ENCODE measurements around the gene PAM. TPM values are rescaled to one million over a fixed set of nuclear protein-coding genes. Genes with fewer than 3 reads are reported as not detected.
"Not testable (repeated sequence)": the region's sequence is repeated elsewhere in the genome, so short reads cannot be mapped to it uniquely, and the experiment has no call there.

PAM gene
- total and polyA plus RNA-seq, 3 experiments from 2014 or later, result 58.7 to 65.0 (median 59.8) TPM

DNA sequence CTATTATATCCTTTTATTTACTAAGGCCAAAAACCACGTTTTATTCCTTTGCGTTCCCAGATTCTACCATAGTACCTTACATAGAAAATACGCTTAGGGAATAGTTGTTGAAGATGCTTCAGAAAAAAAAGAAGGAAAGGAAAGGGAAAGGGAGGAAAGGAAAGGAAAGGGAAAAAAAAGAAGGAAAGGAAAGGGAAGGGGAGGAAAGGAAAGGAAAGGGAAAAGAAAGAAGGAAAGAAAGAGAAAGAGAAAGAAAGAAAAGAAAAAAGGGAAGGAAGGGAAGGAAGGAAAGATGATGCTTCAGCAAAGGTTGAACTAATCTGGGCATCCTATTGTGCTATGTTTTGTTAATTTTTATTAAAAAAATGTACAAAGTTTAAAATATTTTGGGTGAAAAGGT is 233.4 kb downstream of the PAM start:
- no peak overlapping the region for H3K4me3 Mint-ChIP-seq
- peaks cover 1 to 9% (median 2%) of the 10 kb centered on the region in 5 donors for H3K9me3 Mint-ChIP-seq
- Histone ChIP-seq H3K36me3 (ENCODE audit: insufficient read depth, low read length) (no peaks in the 10 kb centered on the region), H3K27me3 (ENCODE audit: insufficient read depth, low read length, poor library complexity, severe bottlenecking) (no peaks in the 10 kb centered on the region), H3K9me3 (ENCODE audit: low read length) (no peaks in the 10 kb centered on the region), H3K4me3 (ENCODE audit: low read length) (no peak overlapping the region), H3K4me1 (ENCODE audit: insufficient read depth, low read length) (no peaks in the 10 kb centered on the region), H3K27ac (ENCODE audit: low read depth, low read length) (no peak overlapping the region)
- peaks cover 4 to 9% (median 6%) of the 10 kb centered on the region in 3 donors for H3K36me3 Mint-ChIP-seq
- H3K27me3 Mint-ChIP-seq, result no peaks in the 10 kb centered on the region
- POLR2A ChIA-PET, result no interaction called here
- CTCF ChIA-PET, result no interaction called here
- H3K4me1 Mint-ChIP-seq, result no peaks in the 10 kb centered on the region
- H3K27ac Mint-ChIP-seq, result no peak overlapping the region
- DNase-seq, result no peak

DNA sequence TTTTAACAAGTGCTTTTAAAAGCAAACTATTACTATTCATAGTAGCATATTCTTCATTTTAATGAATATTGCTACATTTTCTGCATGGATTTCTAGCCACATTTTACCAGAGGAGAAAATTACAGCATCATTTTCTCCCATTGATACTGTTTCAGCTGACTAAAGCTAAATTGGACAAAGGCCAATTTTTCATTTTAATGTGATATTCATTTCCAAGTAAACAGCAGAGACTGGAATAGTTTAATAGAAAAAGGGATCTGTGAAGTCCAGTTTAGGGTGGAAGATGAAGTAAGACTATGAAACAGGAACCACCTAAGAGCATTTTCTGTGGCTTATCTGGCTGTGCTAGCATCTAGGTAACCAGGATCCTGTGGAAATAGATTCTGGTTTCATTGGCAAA is 236.7 kb downstream of the PAM start:
- ChIA-PET POLR2A (no interaction called here), CTCF (no interaction called here)
- no peaks in the 10 kb centered on the region for H3K4me1 Mint-ChIP-seq
- H3K27me3 Mint-ChIP-seq, result no peaks in the 10 kb centered on the region
- H3K9me3 Mint-ChIP-seq, result no peaks in the 10 kb centered on the region
- Histone ChIP-seq H3K36me3 (ENCODE audit: insufficient read depth, low read length) (no peaks in the 10 kb centered on the region), H3K27me3 (ENCODE audit: insufficient read depth, low read length, poor library complexity, severe bottlenecking) (no peaks in the 10 kb centered on the region), H3K9me3 (ENCODE audit: low read length) (no peaks in the 10 kb centered on the region), H3K4me1 (ENCODE audit: insufficient read depth, low read length) (no peaks in the 10 kb centered on the region), H3K4me3 (ENCODE audit: low read length) (no peak overlapping the region), H3K27ac (ENCODE audit: low read depth, low read length) (no peak overlapping the region)
- DNase-seq, result no peak
- H3K36me3 Mint-ChIP-seq, result peaks cover 8 to 14% (median 9%) of the 10 kb centered on the region in 3 donors
- no peak overlapping the region for H3K27ac Mint-ChIP-seq
- H3K4me3 Mint-ChIP-seq, result no peak overlapping the region

DNA sequence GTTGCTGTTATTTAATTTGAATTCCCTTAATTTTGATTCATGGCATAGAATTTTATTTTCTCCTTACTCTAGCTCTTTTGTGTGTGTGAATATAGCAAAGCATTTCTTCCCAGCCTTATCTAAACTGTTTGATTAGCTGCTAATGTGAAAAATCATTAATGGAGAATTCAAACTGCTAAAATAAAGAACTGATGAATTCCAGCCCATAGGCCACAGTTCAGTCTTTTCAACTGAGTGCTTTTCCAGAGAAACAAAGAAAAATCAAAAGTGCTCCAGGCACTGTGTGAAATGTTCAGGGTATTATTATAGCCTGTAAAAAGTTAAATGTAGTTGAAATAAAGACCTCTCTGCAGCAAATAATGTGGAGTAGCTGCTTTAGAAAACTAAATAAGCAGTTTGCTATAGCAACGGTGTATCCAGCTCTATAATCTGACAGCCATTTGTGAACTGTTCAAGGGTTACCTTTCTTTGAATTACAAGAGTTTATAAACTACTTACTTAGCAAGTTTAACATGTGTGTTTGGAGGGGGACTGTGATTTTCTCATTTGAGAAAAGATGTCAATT is 241.0 kb downstream of the PAM start:
- no peak overlapping the region for H3K27ac Mint-ChIP-seq
- Histone ChIP-seq H3K9me3 (ENCODE audit: low read length) (no peaks in the 10 kb centered on the region), H3K4me1 (ENCODE audit: insufficient read depth, low read length) (no peaks in the 10 kb centered on the region), H3K27me3 (ENCODE audit: insufficient read depth, low read length, poor library complexity, severe bottlenecking) (no peaks in the 10 kb centered on the region), H3K36me3 (ENCODE audit: insufficient read depth, low read length) (no peaks in the 10 kb centered on the region), H3K4me3 (ENCODE audit: low read length) (no peak overlapping the region), H3K27ac (ENCODE audit: low read depth, low read length) (no peak overlapping the region)
- H3K27me3 Mint-ChIP-seq, result peaks cover 0 to 1% of the 10 kb centered on the region in 2 donors
- CTCF ChIA-PET, result interaction anchor here (1.3 kb wide), 1 partner anchor 13 kb away, joined by 4 read pairs; no protein-coding TSS in a partner anchor
- peaks cover 18 to 25% (median 24%) of the 10 kb centered on the region in 3 donors for H3K36me3 Mint-ChIP-seq
- no peak overlapping the region for H3K4me3 Mint-ChIP-seq
- POLR2A ChIA-PET, result no interaction called here
- DNase-seq, result no peak
- H3K4me1 Mint-ChIP-seq, result no peaks in the 10 kb centered on the region
- H3K9me3 Mint-ChIP-seq, result peaks cover 0 to 2% (median 0%) of the 10 kb centered on the region in 5 donors

DNA sequence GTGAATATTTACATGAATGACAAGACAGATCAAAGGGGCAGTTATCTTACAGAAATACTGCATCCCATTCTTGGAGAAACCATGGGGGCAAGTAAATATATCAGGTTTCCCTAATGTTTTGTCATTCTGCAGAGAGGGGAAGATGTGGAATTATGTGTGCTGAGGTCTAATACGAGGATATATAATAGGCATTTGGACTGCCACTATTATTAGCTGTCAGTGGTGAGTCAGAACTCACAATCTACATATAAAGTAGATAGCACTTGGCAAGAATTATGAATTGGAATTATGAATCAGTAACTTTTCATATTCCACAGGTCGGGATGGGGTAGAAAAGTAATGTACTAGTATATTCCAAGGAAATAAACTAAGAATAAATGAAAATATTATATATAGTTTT is 243.1 kb downstream of the PAM start:
- peaks cover 17 to 24% (median 21%) of the 10 kb centered on the region in 3 donors for H3K36me3 Mint-ChIP-seq
- H3K4me1 Mint-ChIP-seq, result no peaks in the 10 kb centered on the region
- no peaks in the 10 kb centered on the region for H3K4me1 ChIP-seq (ENCODE audit: insufficient read depth, low read length)
- H3K4me3 ChIP-seq (ENCODE audit: low read length), result no peak overlapping the region
- DNase-seq, result no peak
- peaks cover 0 to 1% of the 10 kb centered on the region in 2 donors for H3K27me3 Mint-ChIP-seq
- peaks cover 0 to 2% (median 0%) of the 10 kb centered on the region in 5 donors for H3K9me3 Mint-ChIP-seq
- no peaks in the 10 kb centered on the region for H3K9me3 ChIP-seq (ENCODE audit: low read length)
- no peaks in the 10 kb centered on the region for H3K27me3 ChIP-seq (ENCODE audit: insufficient read depth, low read length, poor library complexity, severe bottlenecking)
- ChIA-PET POLR2A (no interaction called here), CTCF (no interaction called here)
- H3K4me3 Mint-ChIP-seq, result no peak overlapping the region
- no peaks in the 10 kb centered on the region for H3K36me3 ChIP-seq (ENCODE audit: insufficient read depth, low read length)
- no peak overlapping the region for H3K27ac Mint-ChIP-seq
- H3K27ac ChIP-seq (ENCODE audit: low read depth, low read length), result no peak overlapping the region

DNA sequence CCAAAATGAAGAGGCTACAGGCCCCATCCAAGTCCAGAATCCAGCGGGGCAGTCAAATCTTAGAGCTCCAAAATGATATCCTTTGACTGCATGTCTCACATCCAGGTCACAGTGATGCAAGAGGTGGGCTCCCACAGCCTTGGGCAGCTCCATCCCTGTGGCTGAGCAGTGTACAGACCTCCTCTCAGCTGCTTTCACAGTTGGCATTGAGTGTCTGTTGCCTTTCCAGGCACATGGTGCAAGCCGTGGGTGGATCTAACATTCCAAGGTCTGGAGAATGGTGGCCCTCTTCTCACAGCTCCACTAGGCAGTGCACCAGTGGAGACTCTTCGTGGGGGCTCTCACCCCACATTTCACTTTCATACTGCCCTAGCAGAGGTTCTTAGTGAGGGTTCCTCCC is 244.1 kb downstream of the PAM start:
- ChIA-PET CTCF (no interaction called here), POLR2A (no interaction called here)
- Histone ChIP-seq H3K4me1 (ENCODE audit: insufficient read depth, low read length) (no peaks in the 10 kb centered on the region), H3K27me3 (ENCODE audit: insufficient read depth, low read length, poor library complexity, severe bottlenecking) (no peaks in the 10 kb centered on the region), H3K36me3 (ENCODE audit: insufficient read depth, low read length) (no peaks in the 10 kb centered on the region), H3K9me3 (ENCODE audit: low read length) (no peaks in the 10 kb centered on the region), H3K27ac (ENCODE audit: low read depth, low read length) (no peak overlapping the region), H3K4me3 (ENCODE audit: low read length) (no peak overlapping the region)
- no peak for DNase-seq
- Mint-ChIP-seq H3K36me3 (peaks cover 16 to 25% (median 19%) of the 10 kb centered on the region in 3 donors), H3K27ac (no peak overlapping the region), H3K4me1 (no peaks in the 10 kb centered on the region), H3K9me3 (peaks cover 0 to 2% (median 0%) of the 10 kb centered on the region in 5 donors), H3K27me3 (peaks cover 0 to 1% of the 10 kb centered on the region in 2 donors), H3K4me3 (no peak overlapping the region)

DNA sequence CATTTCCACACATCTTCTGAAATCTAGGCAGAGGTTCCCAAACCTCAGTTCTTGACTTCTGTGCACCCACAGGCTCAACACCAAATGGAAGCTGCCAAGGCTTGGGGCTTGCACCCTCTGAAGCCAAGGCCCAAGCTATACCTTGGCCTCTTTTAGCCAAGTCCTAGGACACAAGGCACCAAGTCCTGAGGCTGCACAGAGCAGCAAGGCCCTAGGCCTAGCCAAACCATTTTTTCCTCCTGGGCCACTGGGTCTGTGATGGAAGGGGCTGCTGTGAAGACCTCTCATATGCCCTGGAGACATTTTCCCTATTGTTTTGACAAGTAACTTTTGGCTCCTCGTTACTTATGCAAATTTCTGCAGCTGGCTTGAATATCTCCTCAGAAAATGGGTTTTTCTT is 244.5 kb downstream of the PAM start:
- H3K4me3 ChIP-seq (ENCODE audit: low read length); H3K4me1 ChIP-seq (ENCODE audit: insufficient read depth, low read length); POLR2A ChIA-PET; DNase-seq; H3K4me1 Mint-ChIP-seq; H3K36me3 ChIP-seq (ENCODE audit: insufficient read depth, low read length); H3K9me3 ChIP-seq (ENCODE audit: low read length); CTCF ChIA-PET; H3K27ac Mint-ChIP-seq; H3K9me3 Mint-ChIP-seq; H3K27me3 Mint-ChIP-seq; H3K27ac ChIP-seq (ENCODE audit: low read depth, low read length); H3K27me3 ChIP-seq (ENCODE audit: insufficient read depth, low read length, poor library complexity, severe bottlenecking); H3K4me3 Mint-ChIP-seq: not testable (repeated sequence)
- H3K36me3 Mint-ChIP-seq, result peaks cover 15 to 23% (median 18%) of the 10 kb centered on the region in 3 donors

DNA sequence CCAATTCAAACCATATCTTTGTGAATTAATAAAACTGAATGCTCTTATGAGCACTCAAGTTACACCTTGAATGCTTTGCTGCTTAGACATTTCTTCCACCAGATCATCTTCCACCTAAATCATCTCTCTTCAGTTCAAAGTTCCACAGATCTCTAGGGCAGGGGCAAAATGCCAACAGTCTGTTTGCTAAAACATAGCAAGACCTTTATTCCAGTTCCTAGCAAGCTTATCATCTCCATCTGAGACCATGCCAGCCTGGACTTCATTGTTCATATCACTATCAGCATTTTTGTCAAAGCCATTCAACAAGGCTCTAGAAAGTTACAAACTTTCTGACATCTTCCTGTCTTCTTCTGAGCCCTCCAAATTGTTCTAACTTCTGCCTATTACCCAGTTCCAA is 245.0 kb downstream of the PAM start:
- H3K27me3 Mint-ChIP-seq, result peaks cover 0 to 1% of the 10 kb centered on the region in 2 donors
- H3K27ac Mint-ChIP-seq, result no peak overlapping the region
- Histone ChIP-seq H3K27ac (ENCODE audit: low read depth, low read length) (no peak overlapping the region), H3K27me3 (ENCODE audit: insufficient read depth, low read length, poor library complexity, severe bottlenecking) (no peaks in the 10 kb centered on the region), H3K4me3 (ENCODE audit: low read length) (no peak overlapping the region), H3K9me3 (ENCODE audit: low read length) (no peaks in the 10 kb centered on the region), H3K36me3 (ENCODE audit: insufficient read depth, low read length) (no peaks in the 10 kb centered on the region), H3K4me1 (ENCODE audit: insufficient read depth, low read length) (no peaks in the 10 kb centered on the region)
- H3K9me3 Mint-ChIP-seq, result peaks cover 0 to 2% (median 0%) of the 10 kb centered on the region in 5 donors
- H3K36me3 Mint-ChIP-seq, result peaks cover 11 to 19% (median 18%) of the 10 kb centered on the region in 3 donors
- DNase-seq, result no peak
- H3K4me1 Mint-ChIP-seq, result no peaks in the 10 kb centered on the region
- H3K4me3 Mint-ChIP-seq, result no peak overlapping the region
- POLR2A ChIA-PET, result no interaction called here
- CTCF ChIA-PET, result no interaction called here

DNA sequence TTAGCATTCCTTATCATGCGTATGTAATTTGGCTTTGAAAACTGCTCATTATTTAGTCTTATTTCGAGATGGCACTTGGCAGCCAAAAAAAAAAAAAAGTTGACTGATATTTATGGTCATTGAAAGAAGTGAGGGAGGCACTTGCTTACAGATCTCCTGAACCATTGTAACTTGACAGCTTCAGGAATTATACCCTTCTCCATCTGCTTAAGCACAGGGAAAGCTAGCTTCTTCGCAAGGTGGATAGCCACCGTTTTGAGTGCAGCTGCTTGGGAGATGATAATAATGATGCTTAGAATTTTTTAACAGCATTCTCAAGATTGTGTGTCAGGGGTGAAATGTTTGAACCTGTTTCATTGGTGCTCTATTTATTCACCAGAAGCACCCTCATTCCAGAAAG is 248.8 kb downstream of the PAM start:
- H3K27me3 Mint-ChIP-seq, result no peaks in the 10 kb centered on the region
- H3K9me3 Mint-ChIP-seq, result peaks cover 0 to 2% (median 0%) of the 10 kb centered on the region in 5 donors
- CTCF ChIA-PET, result no interaction called here
- Histone ChIP-seq H3K27ac (ENCODE audit: low read depth, low read length) (no peak overlapping the region), H3K27me3 (ENCODE audit: insufficient read depth, low read length, poor library complexity, severe bottlenecking) (no peaks in the 10 kb centered on the region), H3K36me3 (ENCODE audit: insufficient read depth, low read length) (no peaks in the 10 kb centered on the region), H3K4me3 (ENCODE audit: low read length) (no peak overlapping the region), H3K9me3 (ENCODE audit: low read length) (no peaks in the 10 kb centered on the region), H3K4me1 (ENCODE audit: insufficient read depth, low read length) (no peaks in the 10 kb centered on the region)
- DNase-seq, result no peak
- H3K36me3 Mint-ChIP-seq, result peaks cover 16 to 38% (median 21%) of the 10 kb centered on the region in 3 donors
- H3K27ac Mint-ChIP-seq, result no peak overlapping the region
- POLR2A ChIA-PET, result no interaction called here
- no peak overlapping the region for H3K4me3 Mint-ChIP-seq
- H3K4me1 Mint-ChIP-seq, result no peaks in the 10 kb centered on the region

Measured in CD8-positive, alpha-beta memory T cell (primary cell).